GM23338 (cell line): ENCODE measurements around the gene CDK2. TPM values are rescaled to one million over a fixed set of nuclear protein-coding genes. Genes with fewer than 3 reads are reported as not detected.
A peak's percentile ranks its signal among the peaks of the same experiment; 100 is the strongest.

Experiments
- ATAC-seq: fragments of 200-7000 bp; cut with Tn5 transposase; 3 replicates; pipeline ENCODE4 v1.9.1; 2020
- DNase-seq: peaks from one replicate; pipeline ENCODE4 v3.0.0-alpha.2; 2015; ENCODE audit warnings: low spot score
- H2AFZ ChIP-seq: fragments of 200-600 bp; sonication (generic); 2 replicates; pipeline ENCODE4 v1.8.0; 2016; ENCODE audit warnings: antibody characterized with exemption, mild to moderate bottlenecking, moderate library complexity
- H3F3A ChIP-seq: fragments of 200-600 bp; sonication (generic); replicated peaks from 2 replicates; pipeline ENCODE4 v1.8.0; 2017; ENCODE audit warnings: antibody characterized with exemption, mixed run types, low read depth
- H3K27ac ChIP-seq: fragments of 200-600 bp; sonication (generic); 2 replicates; pipeline ENCODE4 v1.6.1; 2016; ENCODE audit warnings: low read depth
- H3K27me3 ChIP-seq: fragments of 200-600 bp; sonication (generic); 2 replicates; pipeline ENCODE4 v1.8.0; 2016; ENCODE audit warnings: mild to moderate bottlenecking, mixed run types, moderate library complexity; ENCODE audit not compliant: insufficient read depth
- H3K36me3 ChIP-seq: fragments of 200-600 bp; sonication (generic); 2 replicates; pipeline ENCODE4 v1.8.0; 2016; ENCODE audit warnings: mild to moderate bottlenecking; ENCODE audit not compliant: insufficient read depth
- H3K4me1 ChIP-seq: fragments of 200-600 bp; sonication (generic); 2 replicates; pipeline ENCODE4 v1.8.0; 2016; ENCODE audit warnings: mild to moderate bottlenecking, moderate library complexity; ENCODE audit not compliant: insufficient read depth
- H3K4me2 ChIP-seq: fragments of 200-600 bp; sonication (generic); 2 replicates; pipeline ENCODE4 v1.7.1; 2017; ENCODE audit warnings: mixed run types
- H3K4me3 ChIP-seq: fragments of 200-600 bp; sonication (generic); 2 replicates; pipeline ENCODE4 v1.6.1; 2016; ENCODE audit warnings: mixed run types
- H3K79me2 ChIP-seq: fragments of 200-600 bp; sonication (generic); replicated peaks from 2 replicates; pipeline ENCODE4 v1.8.0; 2017; ENCODE audit warnings: mild to moderate bottlenecking; ENCODE audit not compliant: insufficient read depth
- H3K9me2 ChIP-seq: fragments of 200-600 bp; sonication (generic); 2 replicates; pipeline ENCODE4 v1.8.0; 2017; ENCODE audit not compliant: insufficient read depth
- H4K20me1 ChIP-seq: fragments of 200-600 bp; sonication (generic); replicated peaks from 2 replicates; pipeline ENCODE4 v1.8.0; 2017; ENCODE audit warnings: mild to moderate bottlenecking; ENCODE audit not compliant: insufficient read depth
- H3K27ac Mint-ChIP-seq: 2 replicates; pipeline ENCODE4 v1.8.0; 2020; ENCODE audit warnings: inconsistent platforms, mild to moderate bottlenecking, moderate library complexity, mixed read lengths
- H3K27me3 Mint-ChIP-seq: 3 replicates; pipeline ENCODE4 v1.8.0; 2022; ENCODE audit warnings: low read depth, mild to moderate bottlenecking, moderate library complexity, mixed read lengths, inconsistent platforms; ENCODE audit not compliant: insufficient read depth, poor library complexity
- H3K36me3 Mint-ChIP-seq: 3 replicates; pipeline ENCODE4 v1.8.0; 2021; ENCODE audit warnings: low read depth, mild to moderate bottlenecking, inconsistent platforms, moderate library complexity, mixed read lengths
- H3K4me1 Mint-ChIP-seq: 3 replicates; pipeline ENCODE4 v1.8.0; 2020; ENCODE audit warnings: mild to moderate bottlenecking, inconsistent platforms, mixed read lengths
- H3K4me3 Mint-ChIP-seq: 3 replicates; pipeline ENCODE4 v1.8.0; 2021; ENCODE audit warnings: moderate library complexity, mild to moderate bottlenecking, inconsistent platforms, mixed read lengths
- H3K9me3 Mint-ChIP-seq: 3 replicates; pipeline ENCODE4 v1.8.0; 2020; ENCODE audit warnings: moderate library complexity, mild to moderate bottlenecking, inconsistent platforms, mixed read lengths
- CREB1 ChIP-seq: fragments of 250-450 bp; sonication (Bioruptor Pico); IDR thresholded peaks from 2 replicates; pipeline ENCODE4 v1.5.0; 2020; ENCODE audit warnings: low read depth, mild to moderate bottlenecking, moderate library complexity
- CTCF ChIP-seq, 2 experiments: fragments of 200-600 bp in 1 of 2; sonication (generic) in 1 of 2; conservative IDR thresholded peaks; 2 replicates each; pipeline versions ENCODE4 v1.5.1 to v1.6.1; 2016 to 2017; ENCODE audit warnings: antibody characterized with exemption in 2 of 2, low read depth in 2 of 2, mild to moderate bottlenecking in 2 of 2, moderate library complexity in 1 of 2
- ETS1 ChIP-seq: IDR thresholded peaks from 2 replicates; pipeline ENCODE4 v1.6.1; 2016; ENCODE audit warnings: antibody characterized with exemption
- EZH2 ChIP-seq: fragments of 200-600 bp; sonication (generic); IDR thresholded peaks from one replicate; pipeline ENCODE4 v1.8.0; 2017; ENCODE audit warnings: antibody characterized with exemption, mild to moderate bottlenecking, low read depth; ENCODE audit not compliant: unreplicated experiment
- EZH2phosphoT487 ChIP-seq: fragments of 200-600 bp; sonication (generic); IDR thresholded peaks from one replicate; pipeline ENCODE4 v1.8.1; 2018; ENCODE audit warnings: antibody characterized with exemption; ENCODE audit not compliant: unreplicated experiment
- JUNB ChIP-seq: IDR thresholded peaks from one replicate; pipeline ENCODE4 v1.6.1; 2016; ENCODE audit warnings: antibody characterized with exemption; ENCODE audit not compliant: unreplicated experiment
- NANOG ChIP-seq: IDR thresholded peaks from 2 replicates; pipeline ENCODE4 v1.6.1; 2016; ENCODE audit warnings: antibody characterized with exemption, borderline replicate concordance
- REST ChIP-seq: IDR thresholded peaks from one replicate; pipeline ENCODE4 v1.6.1; 2018; ENCODE audit warnings: antibody characterized with exemption; ENCODE audit not compliant: unreplicated experiment
- STAT1 ChIP-seq: IDR thresholded peaks from one replicate; pipeline ENCODE4 v1.6.1; 2016; ENCODE audit warnings: antibody characterized with exemption; ENCODE audit not compliant: unreplicated experiment
- ZNF114 ChIP-seq: fragments of 250-450 bp; sonication (Bioruptor Pico); IDR thresholded peaks from 2 replicates; pipeline ENCODE4 v1.5.0; 2020; ENCODE audit warnings: mild to moderate bottlenecking, moderate library complexity
- ZNF331 ChIP-seq: fragments of 250-450 bp; sonication (Bioruptor Pico); IDR thresholded peaks from 2 replicates; pipeline ENCODE4 v1.5.0; 2020; ENCODE audit warnings: low read depth, mild to moderate bottlenecking, moderate library complexity
- polyA plus RNA-seq: library from polyadenylated mRNA; unstranded; fragments of >200 nt; fragmentation: Nextera tagmentation; extraction: Ambion mirVana; gene quantifications from 2 replicates; pipeline ENCODE4 v1.2.1, GENCODE V29; 2016
- total RNA-seq: library from RNA; depleted of rRNA; stranded (reverse); fragments of >200 nt; shearing (Covaris generic); gene quantifications from 2 replicates; pipeline ENCODE4 v1.2.3, GENCODE V29; 2014

CDK2 gene
- total and polyA plus RNA-seq, 2 experiments from 2014 or later: 15.2 to 31.0 TPM

- no peak for TF ChIP-seq ZNF114
- TF ChIP-seq ETS1: no peak
- no peak for TF ChIP-seq REST
- no peak for TF ChIP-seq EZH2
- TF ChIP-seq ZNF331 (CRISPR knock-in tag): no peak
- TF ChIP-seq CTCF (conservative IDR thresholded peaks at IDR 0.05; ENCODE audit: low read depth in 2 of 2): no peak
- no peak for TF ChIP-seq EZH2phosphoT487
- no peak for TF ChIP-seq JUNB
Measured at GRCh38 chr12:55972042-55972441, 5.4 kb downstream of the CDK2 start (continued).

- Mint-ChIP-seq H3K4me3 (no peak overlapping the region), H3K36me3 (peaks cover 32% of the 10 kb centered on the region), H3K4me1 (peaks cover 16% of the 10 kb centered on the region), H3K9me3 (no peaks in the 10 kb centered on the region), H3K27ac (peak overlapping the region; percentile 47; the same call in 1 of the 2 replicates), H3K27me3 (peaks cover 1% of the 10 kb centered on the region)
- H3K36me3 ChIP-seq: 0 out of 2 replicates have a peak, but pooled peaks cover 9% of the 10 kb centered on the region
- no peaks in the 10 kb centered on the region for H3K27me3 ChIP-seq
- no peak overlapping the region for H2AFZ ChIP-seq
- no peaks in the 10 kb centered on the region; the same call in 1 of the 2 replicates for H3F3A ChIP-seq
- peak overlapping the region; percentile 69 for H3K4me2 ChIP-seq
- H3K79me2 ChIP-seq: peaks cover 45% of the 10 kb centered on the region
- peak overlapping the region; percentile 82 for H3K27ac ChIP-seq
- DNase-seq: no peak
- peaks cover 10% of the 10 kb centered on the region; the same call in 1 of the 2 replicates for H4K20me1 ChIP-seq
- no peak for ATAC-seq
- H3K4me3 ChIP-seq: peak overlapping the region; percentile 47
- H3K9me2 ChIP-seq: no peaks in the 10 kb centered on the region
- H3K4me1 ChIP-seq: peaks cover 12% of the 10 kb centered on the region
- TF ChIP-seq ETS1 (no peak), ZNF331 (CRISPR knock-in tag) (no peak), CREB1 (CRISPR knock-in tag) (no peak), EZH2phosphoT487 (no peak), STAT1 (no peak), NANOG (no peak), CTCF (conservative IDR thresholded peaks at IDR 0.05; ENCODE audit: low read depth in 2 of 2) (no peak)
Measured at GRCh38 chr12:55972456-55972855, 5.8 kb downstream of the CDK2 start.
